ENCODE results near the gene ZNF543. TPM values are rescaled to one million over a fixed set of nuclear protein-coding genes. Genes with fewer than 3 reads are reported as not detected.

Gene ZNF543
- total and polyA plus RNA-seq, 2 of the 8 experiments (the other 6 are each of a cell fraction or from before 2014, with no cell fraction given), result 1.8 to 9.0 TPM

- POLR2A ChIA-PET (ENCODE audit: partially characterized antibody), result no interaction called here
- H2AFZ ChIP-seq (ENCODE audit: low read length), result no peak overlapping the region
- no peak overlapping the region for H2AK5ac ChIP-seq (ENCODE audit: low read depth, low read length)
- no peak overlapping the region for H2BK5ac ChIP-seq (ENCODE audit: low read depth, low read length)
- H2BK15ac ChIP-seq (ENCODE audit: low read length), result no peak overlapping the region
- H3K4ac ChIP-seq (replicated peaks; ENCODE audit: insufficient read length, low read depth, low read length), result no peak overlapping the region
- DNase-seq (ENCODE audit: low read depth in 1 of 2, low spot score in 2 of 2) (no peak), FAIRE-seq (no peak)
- H3K4me2 ChIP-seq (ENCODE audit: insufficient read depth in 1 of 2, low read depth in 2 of 2, low read length in 2 of 2), result no peak overlapping the region
- H4K91ac ChIP-seq (replicated peaks; ENCODE audit: insufficient read length, low read length), result no peak overlapping the region
- H4K8ac ChIP-seq (ENCODE audit: extremely low read depth, insufficient read depth, low read length), result no peak overlapping the region
- no peaks in the 10 kb centered on the region for H3K79me1 ChIP-seq (ENCODE audit: low read depth, low read length)
- TF ChIP-seq ZNF274 (IDR thresholded peaks at IDR 0.05; ENCODE audit: borderline replicate concordance, extremely low read depth, low read length), result peak; percentile 49; the same call in 1 of the 2 replicates
- no peak for TF ChIP-seq EZH2 (IDR thresholded peaks at IDR 0.05; ENCODE audit: low read depth, low read length, severe bottlenecking)
- TF ChIP-seq KDM4A (IDR thresholded peaks at IDR 0.05; ENCODE audit: low read depth, low read length, severe bottlenecking), result no peak
- no peak for TF ChIP-seq SP1 (IDR thresholded peaks at IDR 0.05; ENCODE audit: low read depth, low read length)
- no peak for TF ChIP-seq TCF12 (IDR thresholded peaks at IDR 0.05; ENCODE audit: low read depth, low read length)
- TF ChIP-seq PHF8 (conservative IDR thresholded peaks at IDR 0.05; ENCODE audit: low read depth, low read length), result no peak
- H3K23ac ChIP-seq (ENCODE audit: insufficient read length), result no peak overlapping the region
- H3K9ac ChIP-seq (replicated peaks in 1 of 4; ENCODE audit: extremely low read depth in 1 of 4, low read depth in 3 of 4, low read length in 3 of 4), result no peak overlapping the region
- H3K9me3 ChIP-seq (ENCODE audit: insufficient read depth in 2 of 2, low read depth in 1 of 2, low read length in 1 of 2), result peaks cover 27 to 37% of the 10 kb centered on the region in 2 experiments
- no peaks in the 10 kb centered on the region for H3K23me2 ChIP-seq (ENCODE audit: low read depth, low read length)
- no peak overlapping the region for H2BK12ac ChIP-seq (ENCODE audit: low read depth, low read length)
- no peak overlapping the region for H3K4me3 ChIP-seq (ENCODE audit: extremely low read depth in 1 of 4, insufficient read depth in 2 of 4, low read depth in 3 of 4, low read length in 4 of 4)
- no peaks in the 10 kb centered on the region for H3K79me2 ChIP-seq (ENCODE audit: control insufficient read depth in 1 of 2, insufficient read depth in 2 of 2, low read length in 2 of 2)
- no peak overlapping the region for H3K56ac ChIP-seq (replicated peaks; ENCODE audit: insufficient read length, low read depth, low read length)
- no peak overlapping the region for H2BK120ac ChIP-seq (replicated peaks; ENCODE audit: low read depth, low read length)
- CTCF ChIA-PET (ENCODE audit: partially characterized antibody), result no interaction called here
- no peaks in the 10 kb centered on the region for H4K20me1 ChIP-seq (replicated peaks in 1 of 2; ENCODE audit: control insufficient read depth in 1 of 2, insufficient read depth in 2 of 2, low read length in 2 of 2)
- no peak overlapping the region for H3K14ac ChIP-seq (ENCODE audit: insufficient read length)
- H3K36me3 ChIP-seq (ENCODE audit: control insufficient read depth in 2 of 4, insufficient read depth in 4 of 4, low read length in 3 of 4), result peaks cover 0 to 32% (median 0%) of the 10 kb centered on the region in 4 experiments; a peak in 3 of 8 replicates
- H2BK20ac ChIP-seq (ENCODE audit: low read length), result no peak overlapping the region
- H3K27ac ChIP-seq (ENCODE audit: low read depth, low read length), result no peak overlapping the region
- H3K4me1 ChIP-seq (replicated peaks in 1 of 4; ENCODE audit: control insufficient read depth in 3 of 4, insufficient read depth in 4 of 4, low read length in 3 of 4), result no peaks in the 10 kb centered on the region
- H4K5ac ChIP-seq (ENCODE audit: insufficient read length, low read depth, low read length), result no peak overlapping the region
- H3K18ac ChIP-seq (ENCODE audit: extremely low read depth, low read length), result no peak overlapping the region
- no peaks in the 10 kb centered on the region for H3K27me3 ChIP-seq (replicated peaks in 1 of 4; ENCODE audit: control insufficient read depth in 3 of 4, extremely low read depth in 1 of 4, insufficient read depth in 3 of 4, low read length in 3 of 4)
- WGBS, 2 experiments (ENCODE audit: extremely low coverage in 1 of 2, insufficient coverage in 1 of 2, insufficient read length in 1 of 2, insufficient replicate concordance in 2 of 2, low coverage in 1 of 2, low lambda C conversion rate in 2 of 2, missing lambda C conversion rate in 1 of 2), result 84% methylated on average over 3 of the region's 3 CpGs; no CpG with 5 or more reads in 1 of the 2 experiments
Observed at GRCh38 chr19:57377498-57378146, 57.4 kb downstream of the ZNF543 start.

Data from H1 (cell line).